ENCODE measurements around the gene TRIM49D1. TPM values are rescaled to one million over a fixed set of nuclear protein-coding genes. Genes with fewer than 3 reads are reported as not detected.
"Not testable (repeated sequence)": the region's sequence is repeated elsewhere in the genome, so short reads cannot be mapped to it uniquely, and the experiment has no call there.

TRIM49D1 gene
- total and polyA plus RNA-seq, 2 donors, result not detected

GRCh38 chr11:89863906-89864704 lies 57.9 kb downstream of the TRIM49D1 start:
- H3K4me3 ChIP-seq (ENCODE audit: low read length in 2 of 2); H3K27me3 ChIP-seq (ENCODE audit: control insufficient read depth in 2 of 2, insufficient read depth in 1 of 2, low read length in 1 of 2); H3K4me1 ChIP-seq (ENCODE audit: control insufficient read depth in 2 of 2, insufficient read depth in 2 of 2, low read length in 2 of 2); H3K27ac ChIP-seq (ENCODE audit: low read depth in 1 of 2, low read length in 1 of 2); H3K9me3 ChIP-seq (ENCODE audit: control insufficient read depth in 2 of 2, insufficient read depth in 1 of 2, low read length in 1 of 2); H3K36me3 ChIP-seq (ENCODE audit: control insufficient read depth in 2 of 2, insufficient read depth in 2 of 2, low read length in 1 of 2): not testable (repeated sequence)
- peak in 1 of 9 donors; percentile 0 for DNase-seq (ENCODE audit: low read depth in 6 of 9, low spot score in 9 of 9)
- 6% methylated on average over 39 of the region's 66 CpGs for WGBS

Other genes starting within 250 kb of the TRIM49D1 start
- gene TRIM77, start 211.9 kb downstream of the TRIM49D1 start, total RNA-seq, result not detected
- gene TRIM77, start 211.9 kb downstream of the TRIM49D1 start, polyA plus RNA-seq, result not detected
- gene TRIM49, start 113.7 kb downstream of the TRIM49D1 start, total RNA-seq, result 0.09 TPM
- gene TRIM49, start 113.7 kb downstream of the TRIM49D1 start, polyA plus RNA-seq, result 0.09 TPM
- not detected for gene TRIM64B, start 43.8 kb downstream of the TRIM49D1 start, total RNA-seq
- 0.02 TPM for gene TRIM64B, start 43.8 kb downstream of the TRIM49D1 start, polyA plus RNA-seq
- gene TRIM49D2, start 1.8 kb upstream of the TRIM49D1 start, total RNA-seq, result not detected
- gene TRIM49D2, start 1.8 kb upstream of the TRIM49D1 start, polyA plus RNA-seq, result 0.23 TPM
- not detected for gene TRIM64, start 43.8 kb upstream of the TRIM49D1 start, total RNA-seq
- not detected for gene TRIM64, start 43.8 kb upstream of the TRIM49D1 start, polyA plus RNA-seq
- not detected for gene TRIM49C, start 108.9 kb upstream of the TRIM49D1 start, total RNA-seq
- 0.16 TPM for gene TRIM49C, start 108.9 kb upstream of the TRIM49D1 start, polyA plus RNA-seq
- gene UBTFL1, start 163.7 kb upstream of the TRIM49D1 start, total RNA-seq, result not detected
- not detected for gene UBTFL1, start 163.7 kb upstream of the TRIM49D1 start, polyA plus RNA-seq
- 0.47 TPM for gene NAALAD2, start 212.4 kb upstream of the TRIM49D1 start, total RNA-seq
- 0.23 TPM for gene NAALAD2, start 212.4 kb upstream of the TRIM49D1 start, polyA plus RNA-seq